Measurements from ENCODE around the gene AMDHD1. TPM values are rescaled to one million over a fixed set of nuclear protein-coding genes. Genes with fewer than 3 reads are reported as not detected.
A peak's percentile ranks its signal among the peaks of the same experiment; 100 is the strongest.

The AMDHD1 gene
- total RNA-seq, 1 donor from 2014 or later: not detected

DNA sequence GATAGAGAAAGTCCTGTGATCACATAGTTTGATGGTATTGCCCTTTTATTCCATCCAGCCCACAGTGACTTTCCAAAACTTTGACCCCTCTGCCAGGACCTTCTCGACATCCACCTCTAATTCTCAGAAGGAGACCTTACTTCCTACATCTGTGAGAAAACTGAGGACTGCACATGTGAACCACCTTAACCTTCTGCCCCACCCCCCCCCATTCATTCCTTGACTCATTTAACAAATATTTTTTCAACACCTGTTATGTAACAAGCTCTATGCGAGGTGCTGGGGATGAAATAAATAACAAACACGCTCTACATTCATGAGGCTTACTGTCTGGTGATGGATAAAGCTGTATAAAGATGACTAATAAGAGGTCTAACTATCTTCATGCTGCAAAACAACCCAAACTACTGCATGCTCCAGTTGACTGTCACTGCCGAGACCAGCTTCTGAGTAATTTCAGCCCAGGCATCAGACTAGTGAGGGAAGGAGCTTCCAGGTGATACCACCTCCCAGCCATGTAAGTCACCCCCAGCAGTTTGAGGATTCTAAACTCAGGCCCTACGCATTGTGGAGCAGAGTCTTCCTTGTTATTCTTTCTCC, 54.9 kb downstream of the AMDHD1 start:
- no peak overlapping the region for H3K4me3 ChIP-seq (ENCODE audit: low read depth, low read length)
- no peak for TF ChIP-seq CTCF (conservative IDR thresholded peaks at IDR 0.05; ENCODE audit: low read depth, low read length)
- DNase-seq (ENCODE audit: low read depth): no peak

GRCh38 chr12:95998611-95999286, 55.6 kb downstream of the AMDHD1 start:
- peak; percentile 88 for TF ChIP-seq CTCF (conservative IDR thresholded peaks at IDR 0.05; ENCODE audit: low read depth, low read length)
- no peak for DNase-seq (ENCODE audit: low read depth)
- H3K4me3 ChIP-seq (ENCODE audit: low read depth, low read length): no peak overlapping the region

GRCh38 chr12:95999484-95999883, 56.4 kb downstream of the AMDHD1 start:
- no peak for TF ChIP-seq CTCF (conservative IDR thresholded peaks at IDR 0.05; ENCODE audit: low read depth, low read length)
- H3K4me3 ChIP-seq (ENCODE audit: low read depth, low read length): no peak overlapping the region
- no peak for DNase-seq (ENCODE audit: low read depth)

DNA sequence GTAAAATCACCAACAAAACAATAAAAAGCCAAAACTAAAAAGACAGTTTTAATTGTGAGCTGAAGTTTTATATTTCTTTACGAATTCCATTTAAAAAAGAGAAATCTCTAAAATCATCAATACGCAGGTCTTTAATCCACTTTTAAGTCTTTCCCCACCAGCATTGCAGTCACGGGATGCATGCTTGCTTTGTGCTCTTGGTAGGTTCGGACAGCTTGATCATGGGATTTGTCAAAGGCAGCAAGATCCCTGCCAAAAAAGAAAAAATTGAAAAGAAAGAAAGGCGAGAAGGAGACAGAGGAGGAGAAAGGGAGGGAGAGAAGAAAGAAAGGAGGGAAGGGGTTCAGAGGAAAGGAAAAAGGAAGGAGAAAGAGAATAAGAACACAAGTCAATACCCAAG, 57.7 kb downstream of the AMDHD1 start:
- no peak for TF ChIP-seq CTCF (conservative IDR thresholded peaks at IDR 0.05; ENCODE audit: low read depth, low read length)
- DNase-seq (ENCODE audit: low read depth): no peak
- no peak overlapping the region for H3K4me3 ChIP-seq (ENCODE audit: low read depth, low read length)

DNA sequence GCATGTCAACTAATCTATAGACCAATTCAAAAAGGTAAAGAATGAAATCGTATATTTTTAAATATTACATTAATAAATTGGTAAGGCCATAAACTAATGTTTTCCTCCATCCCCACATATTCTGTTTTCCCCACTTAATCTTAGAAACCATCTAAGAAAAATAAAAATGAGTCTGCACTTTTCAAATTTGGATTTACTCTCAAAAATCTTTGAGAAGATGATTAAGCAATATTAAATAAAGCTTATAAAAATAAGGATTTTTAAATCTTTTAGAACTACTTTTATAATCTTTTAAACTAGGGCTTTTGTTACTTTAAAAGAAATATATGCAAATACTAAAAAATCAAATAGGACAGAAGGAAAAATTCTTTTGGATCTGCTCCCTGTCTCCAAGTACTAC, 63.6 kb downstream of the AMDHD1 start:
- TF ChIP-seq CTCF (conservative IDR thresholded peaks at IDR 0.05; ENCODE audit: low read depth, low read length): no peak
- no peak overlapping the region for H3K4me3 ChIP-seq (ENCODE audit: low read depth, low read length)
- DNase-seq (ENCODE audit: low read depth): no peak

DNA sequence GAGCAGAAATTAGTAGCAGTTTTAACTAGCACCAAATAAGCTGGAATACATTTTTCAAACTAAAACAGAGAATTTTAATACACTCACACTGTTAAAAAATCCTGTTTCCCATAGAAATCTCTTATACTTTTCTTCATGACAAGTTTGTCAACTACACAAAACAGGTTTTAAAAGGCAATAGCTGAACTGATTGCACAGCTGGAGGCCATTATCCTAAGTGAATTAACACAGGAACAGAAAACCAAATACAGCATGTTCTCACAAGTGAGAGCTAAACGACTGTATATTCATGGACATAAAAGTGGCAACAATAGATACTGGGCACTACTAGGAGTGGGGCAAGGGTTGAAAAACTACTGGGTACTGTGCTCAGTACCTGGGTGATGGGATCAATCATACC, 64.6 kb downstream of the AMDHD1 start:
- no peak for DNase-seq (ENCODE audit: low read depth)
- no peak overlapping the region for H3K4me3 ChIP-seq (ENCODE audit: low read depth, low read length)
- TF ChIP-seq CTCF (conservative IDR thresholded peaks at IDR 0.05; ENCODE audit: low read depth, low read length): no peak

Measured in epithelial cell of proximal tubule (primary cell).